ENCODE measurements around the gene PPEF1.
A peak's percentile ranks its signal among the peaks of the same experiment; 100 is the strongest.
"Not testable (repeated sequence)": the region's sequence is repeated elsewhere in the genome, so short reads cannot be mapped to it uniquely, and the experiment has no call there.

Gene PPEF1

GRCh38 chrX:18799911-18800310 is 92.5 kb downstream of the PPEF1 start:
- DNase-seq, result no peak

- no peak for DNase-seq
These were observed 102.2 kb downstream of the PPEF1 start for GRCh38 chrX:18809641-18810040.

GRCh38 chrX:18810416-18810815 is 103.0 kb downstream of the PPEF1 start:
- no peak for DNase-seq

- no peak for DNase-seq
These were observed 117.9 kb downstream of the PPEF1 start for GRCh38 chrX:18825375-18825774.

GRCh38 chrX:18828832-18829404 is 121.5 kb downstream of the PPEF1 start:
- no peak for DNase-seq

GRCh38 chrX:18833071-18833731 is 125.8 kb downstream of the PPEF1 start:
- DNase-seq, result no peak

- DNase-seq, result not testable (repeated sequence)
These were observed 140.5 kb downstream of the PPEF1 start for GRCh38 chrX:18847901-18848300.

GRCh38 chrX:18855919-18856644 is 148.6 kb downstream of the PPEF1 start:
- no peak for DNase-seq

- no peak for DNase-seq
These were observed 149.2 kb downstream of the PPEF1 start for GRCh38 chrX:18856645-18856997.

GRCh38 chrX:18861511-18861910 is 154.1 kb downstream of the PPEF1 start:
- no peak for DNase-seq

- no peak for DNase-seq
These were observed 157.0 kb downstream of the PPEF1 start for GRCh38 chrX:18864390-18864920.

- no peak for DNase-seq
These were observed 163.9 kb downstream of the PPEF1 start for GRCh38 chrX:18871161-18871890.

GRCh38 chrX:18871970-18872369 is 164.5 kb downstream of the PPEF1 start:
- DNase-seq, result no peak

- DNase-seq, result no peak
These were observed 165.2 kb downstream of the PPEF1 start for GRCh38 chrX:18872621-18873020.

GRCh38 chrX:18873189-18873791 is 165.8 kb downstream of the PPEF1 start:
- peak; percentile 76 for DNase-seq

GRCh38 chrX:18873836-18874235 is 166.4 kb downstream of the PPEF1 start:
- DNase-seq, result no peak

- no peak for DNase-seq
These were observed 167.3 kb downstream of the PPEF1 start for GRCh38 chrX:18874560-18875255.

- DNase-seq, result no peak
These were observed 167.9 kb downstream of the PPEF1 start for GRCh38 chrX:18875256-18875878.

- DNase-seq, result no peak
These were observed 170.0 kb downstream of the PPEF1 start for GRCh38 chrX:18877469-18877868.

Measured in HCEC 1CT (cell line).